Sigmoid colon (tissue), 7 donors: ENCODE measurements around the gene MIPEP. TPM values are rescaled to one million over a fixed set of nuclear protein-coding genes. Genes with fewer than 3 reads are reported as not detected.

ENCODE experiments used
- DNase-seq: peaks from one replicate; pipeline ENCODE4 v3.0.0-alpha.2; 2019
- H3K27ac ChIP-seq, 4 donors: fragments of 200-600 bp; sonication (generic); one replicate each; pipeline ENCODE4 v1.5.1; 2016 to 2019; ENCODE audit warnings: mild to moderate bottlenecking in 1 of 4
- H3K27me3 ChIP-seq, 3 donors: fragments of 200-600 bp; sonication (generic); one replicate each; pipeline ENCODE4 v1.5.1; 2019; ENCODE audit warnings: mild to moderate bottlenecking in 1 of 3
- H3K36me3 ChIP-seq, 4 donors: fragments of 200-600 bp; sonication (generic); one replicate each; pipeline ENCODE4 v1.5.1; 2016 to 2019
- H3K4me1 ChIP-seq, 4 donors: fragments of 200-600 bp; sonication (generic); one replicate each; pipeline ENCODE4 v1.5.1; 2017 to 2019
- H3K4me3 ChIP-seq, 4 donors: fragments of 200-600 bp; sonication (generic); one replicate each; pipeline ENCODE4 v1.5.1; 2017 to 2019; ENCODE audit warnings: mild to moderate bottlenecking in 2 of 4, moderate library complexity in 1 of 4
- H3K9me3 ChIP-seq, 4 donors: fragments of 200-600 bp in 3 of 4; sonication (generic) in 3 of 4; one replicate each; pipeline versions ENCODE4 v1.5.1 to v1.6.1; 2013 to 2019
- CTCF ChIP-seq, 4 experiments: fragments of 450-650 bp in 3 of 4; fragments of 200-600 bp in 1 of 4; IDR thresholded peaks; one replicate each; pipeline ENCODE4 v1.5.1; 2016 to 2019; ENCODE audit warnings: antibody characterized with exemption in 4 of 4, mild to moderate bottlenecking in 3 of 4, moderate library complexity in 2 of 4
- EP300 ChIP-seq, 4 donors: sonication (generic); formaldehyde crosslinking; IDR thresholded peaks; one replicate each; pipeline ENCODE4 v1.6.1; 2017; ENCODE audit warnings: antibody characterized with exemption in 4 of 4
- POLR2A ChIP-seq, 2 donors: fragments of 450-650 bp; IDR thresholded peaks; one replicate each; pipeline ENCODE4 v1.6.1; 2016; ENCODE audit warnings: antibody characterized with exemption in 2 of 2, mild to moderate bottlenecking in 2 of 2, moderate library complexity in 2 of 2
- POLR2AphosphoS5 ChIP-seq, 4 donors: sonication (generic); formaldehyde crosslinking; IDR thresholded peaks; one replicate each; pipeline ENCODE4 v1.6.1; 2017; ENCODE audit warnings: antibody characterized with exemption in 4 of 4
- WGBS, 2 donors: extraction: QIAGEN DNeasy Blood & Tissue Kit; methylation state at CpG; one replicate each; pipeline ENCODE4 v1.1.7; 2013; 5-methylcytosine and 5-hydroxymethylcytosine counted together
- intact Hi-C: fragments of 100-400 bp; cut with DNase I; formaldehyde crosslinking; loops from one replicate; pipeline ENCODE4 v1.15.1; 2023
- polyA plus RNA-seq, 3 donors: library from polyadenylated mRNA; stranded (reverse); fragments of 200-250 nt; gene quantifications; one replicate each; pipeline ENCODE4 v1.2.3, GENCODE V29; 2013
- total RNA-seq, 4 donors: library from RNA; depleted of rRNA; stranded (reverse); fragments of >200 nt; gene quantifications; one replicate each; pipeline ENCODE4 v1.1.0, GENCODE V29; 2016
- donor health status: healthy with polysubstance abuse.
- donor health status: Bipolar disorder and iron deficiency.
- donor health status: healthy.

Gene MIPEP
- total and polyA plus RNA-seq, 7 donors, result 10.7 to 20.5 (median 11.4) TPM

GRCh38 chr13:23797276-23797903 is 91.8 kb downstream of the MIPEP start:
- Histone ChIP-seq H3K9me3 (no peaks in the 10 kb centered on the region), H3K36me3 (peaks cover 0 to 14% (median 0%) of the 10 kb centered on the region in 4 donors), H3K4me1 (peaks cover 0 to 6% (median 0%) of the 10 kb centered on the region in 4 donors), H3K27ac (no peak overlapping the region), H3K27me3 (no peaks in the 10 kb centered on the region), H3K4me3 (no peak overlapping the region)
- no peak for TF ChIP-seq POLR2A (IDR thresholded peaks at IDR 0.05)
- no peak for DNase-seq
- 93 to 94% methylated on average over 5 of the region's 5 CpGs for WGBS, 2 donors
- intact Hi-C loops, result no loop called here

- Histone ChIP-seq H3K36me3 (peaks cover 0 to 14% (median 0%) of the 10 kb centered on the region in 4 donors), H3K4me3 (no peak overlapping the region), H3K27me3 (no peaks in the 10 kb centered on the region), H3K4me1 (peaks cover 0 to 6% (median 0%) of the 10 kb centered on the region in 4 donors), H3K27ac (no peak overlapping the region), H3K9me3 (no peaks in the 10 kb centered on the region)
- no peak for TF ChIP-seq CTCF (IDR thresholded peaks at IDR 0.05)
- no peak for TF ChIP-seq EP300 (IDR thresholded peaks at IDR 0.05)
- TF ChIP-seq POLR2A (IDR thresholded peaks at IDR 0.05), result no peak
- no peak for TF ChIP-seq POLR2AphosphoS5 (IDR thresholded peaks at IDR 0.05)
- no peak for DNase-seq
- WGBS, 2 donors, result 76 to 78% methylated on average over 2 of the region's 2 CpGs
- intact Hi-C loops, result no loop called here
Measured at GRCh38 chr13:23796551-23796950, 92.6 kb downstream of the MIPEP start.

GRCh38 chr13:23794267-23795161 is 94.7 kb downstream of the MIPEP start:
- WGBS, 2 donors, result 47 to 61% methylated on average over 7 of the region's 7 CpGs
- H3K27me3 ChIP-seq, result no peaks in the 10 kb centered on the region
- H3K4me1 ChIP-seq, result peaks cover 0 to 14% (median 0%) of the 10 kb centered on the region in 4 donors
- DNase-seq, result no peak
- peak overlapping the region in 1 of 4 donors; percentile 9 for H3K27ac ChIP-seq
- no peaks in the 10 kb centered on the region for H3K9me3 ChIP-seq
- intact Hi-C loops, result no loop called here
- H3K36me3 ChIP-seq, result peaks cover 0 to 14% (median 0%) of the 10 kb centered on the region in 4 donors
- no peak for TF ChIP-seq CTCF (IDR thresholded peaks at IDR 0.05)
- TF ChIP-seq EP300 (IDR thresholded peaks at IDR 0.05), result no peak
- no peak for TF ChIP-seq POLR2AphosphoS5 (IDR thresholded peaks at IDR 0.05)
- TF ChIP-seq POLR2A (IDR thresholded peaks at IDR 0.05), result no peak
- no peak overlapping the region for H3K4me3 ChIP-seq

- no peaks in the 10 kb centered on the region for H3K9me3 ChIP-seq
- no peak overlapping the region for H3K27ac ChIP-seq
- WGBS, 2 donors, result 86 to 92% methylated on average over 3 of the region's 3 CpGs
- TF ChIP-seq POLR2AphosphoS5 (IDR thresholded peaks at IDR 0.05) (no peak), POLR2A (IDR thresholded peaks at IDR 0.05) (no peak), CTCF (IDR thresholded peaks at IDR 0.05) (no peak), EP300 (IDR thresholded peaks at IDR 0.05) (no peak)
- intact Hi-C loops, result no loop called here
- H3K4me1 ChIP-seq, result peaks cover 0 to 16% (median 0%) of the 10 kb centered on the region in 4 donors
- no peak overlapping the region for H3K4me3 ChIP-seq
- no peak for DNase-seq
- no peaks in the 10 kb centered on the region for H3K27me3 ChIP-seq
- peaks cover 0 to 14% (median 0%) of the 10 kb centered on the region in 4 donors for H3K36me3 ChIP-seq
Measured at GRCh38 chr13:23793711-23794110, 95.5 kb downstream of the MIPEP start.

- WGBS, 2 donors, result 81 to 83% methylated on average over 1 of the region's 1 CpG
- DNase-seq, result no peak
- no peak overlapping the region for H3K27ac ChIP-seq
- no peaks in the 10 kb centered on the region for H3K27me3 ChIP-seq
- H3K4me1 ChIP-seq, result peaks cover 0 to 16% (median 0%) of the 10 kb centered on the region in 4 donors
- H3K4me3 ChIP-seq, result no peak overlapping the region
- intact Hi-C loops, result no loop called here
- H3K9me3 ChIP-seq, result no peaks in the 10 kb centered on the region
- no peak for TF ChIP-seq POLR2AphosphoS5 (IDR thresholded peaks at IDR 0.05)
- no peak for TF ChIP-seq EP300 (IDR thresholded peaks at IDR 0.05)
- TF ChIP-seq CTCF (IDR thresholded peaks at IDR 0.05), result no peak
- TF ChIP-seq POLR2A (IDR thresholded peaks at IDR 0.05), result no peak
- peaks cover 0 to 4% (median 0%) of the 10 kb centered on the region in 4 donors for H3K36me3 ChIP-seq
Measured at GRCh38 chr13:23792680-23793079, 96.5 kb downstream of the MIPEP start.
